ENCODE measurements around the gene POLDIP2. TPM values are rescaled to one million over a fixed set of nuclear protein-coding genes. Genes with fewer than 3 reads are reported as not detected.
A peak's percentile ranks its signal among the peaks of the same experiment; 100 is the strongest.

The POLDIP2 gene
- total RNA-seq, 1 donor from 2014 or later, result 78.2 TPM

DNA sequence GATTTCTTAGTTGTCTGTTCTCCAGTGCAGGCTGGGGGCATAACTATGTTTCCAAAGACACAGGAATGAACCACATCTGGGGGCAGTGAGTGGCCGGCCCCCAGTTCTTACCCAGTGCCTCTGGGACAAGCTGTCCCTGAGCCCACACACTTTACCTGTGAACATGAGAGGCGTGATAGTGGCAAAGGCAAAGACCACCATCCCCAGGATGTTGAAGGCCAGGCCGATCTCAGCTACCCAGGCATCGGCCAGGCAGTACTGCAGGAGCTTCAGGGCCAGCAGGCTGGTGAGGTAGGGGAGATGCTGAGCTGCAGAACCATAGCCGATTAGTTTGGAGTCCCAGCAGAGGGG, 47.1 kb upstream of the POLDIP2 start:
- DNase-seq (ENCODE audit: low read depth, low spot score), result no peak
- peaks cover 20% of the 10 kb centered on the region for H3K4me1 Mint-ChIP-seq
- H3K27me3 Mint-ChIP-seq (ENCODE audit: low read depth), result peaks cover 23% of the 10 kb centered on the region
- no peak overlapping the region for H3K27ac Mint-ChIP-seq (ENCODE audit: unreplicated experiment)
- H3K36me3 Mint-ChIP-seq (ENCODE audit: low read depth), result peaks cover 2% of the 10 kb centered on the region
- TF ChIP-seq, protein P1, sequence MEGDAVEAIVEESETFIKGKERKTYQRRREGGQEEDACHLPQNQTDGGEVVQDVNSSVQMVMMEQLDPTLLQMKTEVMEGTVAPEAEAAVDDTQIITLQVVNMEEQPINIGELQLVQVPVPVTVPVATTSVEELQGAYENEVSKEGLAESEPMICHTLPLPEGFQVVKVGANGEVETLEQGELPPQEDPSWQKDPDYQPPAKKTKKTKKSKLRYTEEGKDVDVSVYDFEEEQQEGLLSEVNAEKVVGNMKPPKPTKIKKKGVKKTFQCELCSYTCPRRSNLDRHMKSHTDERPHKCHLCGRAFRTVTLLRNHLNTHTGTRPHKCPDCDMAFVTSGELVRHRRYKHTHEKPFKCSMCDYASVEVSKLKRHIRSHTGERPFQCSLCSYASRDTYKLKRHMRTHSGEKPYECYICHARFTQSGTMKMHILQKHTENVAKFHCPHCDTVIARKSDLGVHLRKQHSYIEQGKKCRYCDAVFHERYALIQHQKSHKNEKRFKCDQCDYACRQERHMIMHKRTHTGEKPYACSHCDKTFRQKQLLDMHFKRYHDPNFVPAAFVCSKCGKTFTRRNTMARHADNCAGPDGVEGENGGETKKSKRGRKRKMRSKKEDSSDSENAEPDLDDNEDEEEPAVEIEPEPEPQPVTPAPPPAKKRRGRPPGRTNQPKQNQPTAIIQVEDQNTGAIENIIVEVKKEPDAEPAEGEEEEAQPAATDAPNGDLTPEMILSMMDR (conservative IDR thresholded peaks at IDR 0.05), result no peak
- H3K4me3 Mint-ChIP-seq, result peak overlapping the region; percentile 94
- H3K9me3 Mint-ChIP-seq, result no peaks in the 10 kb centered on the region

DNA sequence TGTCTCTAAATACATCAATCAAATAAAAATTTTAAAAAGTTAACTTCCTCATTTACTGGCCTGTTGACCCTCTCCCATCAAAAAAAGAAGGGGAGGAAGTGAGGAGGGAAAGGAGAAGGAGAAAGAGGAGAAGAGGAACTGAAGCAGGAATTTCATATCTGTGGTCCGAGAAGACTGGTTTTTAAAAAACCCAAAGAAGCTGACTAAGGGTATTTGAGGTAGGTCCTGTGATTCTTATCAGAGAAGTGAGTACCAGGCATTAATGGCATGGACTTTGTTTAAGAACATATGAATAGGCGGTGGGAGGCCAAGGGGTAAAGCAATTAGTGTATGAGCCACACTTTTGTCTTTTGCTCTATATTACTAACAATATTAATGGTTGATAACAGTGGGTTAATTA, 46.7 kb upstream of the POLDIP2 start:
- no peak overlapping the region for H3K27ac Mint-ChIP-seq (ENCODE audit: unreplicated experiment)
- H3K36me3 Mint-ChIP-seq (ENCODE audit: low read depth), result peaks cover 2% of the 10 kb centered on the region
- no peak for DNase-seq (ENCODE audit: low read depth, low spot score)
- H3K9me3 Mint-ChIP-seq, result no peaks in the 10 kb centered on the region
- peaks cover 20% of the 10 kb centered on the region for H3K4me1 Mint-ChIP-seq
- peaks cover 22% of the 10 kb centered on the region for H3K27me3 Mint-ChIP-seq (ENCODE audit: low read depth)
- TF ChIP-seq, protein P1 (conservative IDR thresholded peaks at IDR 0.05), result no peak
- peak overlapping the region; percentile 94 for H3K4me3 Mint-ChIP-seq

DNA sequence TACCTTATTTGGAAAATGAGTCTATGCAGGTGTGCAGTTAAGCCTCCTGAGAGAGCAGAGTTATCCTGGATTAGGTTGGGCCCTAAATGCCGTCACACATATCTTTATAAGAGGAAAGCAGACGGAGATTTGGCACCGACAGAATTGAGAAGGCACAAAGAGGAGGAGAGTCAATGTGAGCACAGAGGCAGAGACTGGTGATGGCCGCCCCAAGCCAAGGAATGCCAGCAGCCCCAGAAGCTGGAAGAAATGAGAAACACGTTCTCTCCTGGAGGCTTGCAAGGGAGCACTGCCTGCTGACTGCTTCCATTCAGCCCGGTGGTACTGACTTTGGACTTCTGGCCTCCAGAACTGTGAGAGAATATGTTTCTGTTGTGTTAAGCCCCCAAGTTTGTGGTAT, 45.5 kb upstream of the POLDIP2 start:
- H3K27me3 Mint-ChIP-seq (ENCODE audit: low read depth), result peaks cover 15% of the 10 kb centered on the region
- no peak for DNase-seq (ENCODE audit: low read depth, low spot score)
- H3K27ac Mint-ChIP-seq (ENCODE audit: unreplicated experiment), result no peak overlapping the region
- no peaks in the 10 kb centered on the region for H3K9me3 Mint-ChIP-seq
- peak overlapping the region; percentile 18 for H3K4me3 Mint-ChIP-seq
- peaks cover 30% of the 10 kb centered on the region for H3K4me1 Mint-ChIP-seq
- TF ChIP-seq, protein P1 (conservative IDR thresholded peaks at IDR 0.05), result no peak
- peaks cover 2% of the 10 kb centered on the region for H3K36me3 Mint-ChIP-seq (ENCODE audit: low read depth)

DNA sequence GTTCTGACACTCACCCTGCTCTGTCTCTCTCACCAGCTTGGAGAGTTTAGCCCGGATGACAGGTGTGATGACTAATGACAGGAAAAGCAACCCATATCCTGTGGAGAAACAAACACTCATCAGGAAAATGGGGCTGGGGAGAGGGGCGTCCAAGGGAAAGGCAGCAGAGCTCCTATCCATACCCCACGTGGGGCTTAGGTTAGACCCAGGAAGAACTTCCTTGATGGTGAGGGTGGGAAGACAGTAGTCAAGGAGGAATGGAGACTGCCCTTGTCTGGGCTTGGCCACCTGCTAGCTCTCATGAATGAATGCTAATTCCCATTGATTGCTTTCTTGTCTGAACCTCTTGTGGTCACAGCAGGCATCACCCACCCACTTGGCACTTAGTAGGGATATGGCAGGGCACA, 44.9 kb upstream of the POLDIP2 start:
- Mint-ChIP-seq H3K27me3 (ENCODE audit: low read depth) (peaks cover 15% of the 10 kb centered on the region), H3K27ac (ENCODE audit: unreplicated experiment) (no peak overlapping the region), H3K9me3 (no peaks in the 10 kb centered on the region), H3K4me3 (peak overlapping the region; percentile 18), H3K36me3 (ENCODE audit: low read depth) (peaks cover 2% of the 10 kb centered on the region), H3K4me1 (peaks cover 31% of the 10 kb centered on the region)
- DNase-seq (ENCODE audit: low read depth, low spot score), result no peak
- TF ChIP-seq, protein P1 (conservative IDR thresholded peaks at IDR 0.05), result no peak

DNA sequence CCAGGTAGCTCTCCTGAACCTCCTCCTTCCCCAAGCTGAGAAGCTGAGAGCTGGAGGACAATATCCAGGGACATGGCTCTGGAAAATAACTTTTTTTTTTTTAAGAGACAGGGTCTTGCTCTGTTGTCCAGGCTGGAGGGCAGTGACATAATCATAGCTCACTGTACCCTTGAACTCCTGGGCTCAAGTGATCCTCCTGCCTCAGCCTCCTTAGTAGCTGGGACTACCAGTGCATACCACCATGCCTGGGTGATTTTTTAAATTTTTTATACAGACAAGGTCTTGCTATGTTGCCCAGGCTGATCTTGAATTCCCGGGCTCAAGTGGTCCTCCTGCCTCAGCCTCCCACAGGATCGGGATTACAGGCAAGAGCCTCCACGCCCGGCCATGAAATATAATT, 42.5 kb upstream of the POLDIP2 start:
- DNase-seq (ENCODE audit: low read depth, low spot score), result no peak
- Mint-ChIP-seq H3K9me3 (no peaks in the 10 kb centered on the region), H3K36me3 (ENCODE audit: low read depth) (peaks cover 2% of the 10 kb centered on the region), H3K4me1 (peaks cover 21% of the 10 kb centered on the region), H3K4me3 (no peak overlapping the region), H3K27ac (ENCODE audit: unreplicated experiment) (no peak overlapping the region), H3K27me3 (ENCODE audit: low read depth) (peaks cover 3% of the 10 kb centered on the region)
- TF ChIP-seq, protein P1 (conservative IDR thresholded peaks at IDR 0.05), result no peak
